Measurements from ENCODE around the gene ATP6V0E1. TPM values are rescaled to one million over a fixed set of nuclear protein-coding genes. Genes with fewer than 3 reads are reported as not detected.

Gene ATP6V0E1
- 265 to 425 TPM (median 366 TPM) in 5 replicates for total RNA-seq (2022; extraction: Qiagen RNA extraction)

GRCh38 chr5:172983542-172984243, at the start of gene ATP6V0E1:
ATP6V0E1 (plus strand) TSS chr5:172983771; CDS start chr5:172983861, 90 bp downstream.

DNA sequence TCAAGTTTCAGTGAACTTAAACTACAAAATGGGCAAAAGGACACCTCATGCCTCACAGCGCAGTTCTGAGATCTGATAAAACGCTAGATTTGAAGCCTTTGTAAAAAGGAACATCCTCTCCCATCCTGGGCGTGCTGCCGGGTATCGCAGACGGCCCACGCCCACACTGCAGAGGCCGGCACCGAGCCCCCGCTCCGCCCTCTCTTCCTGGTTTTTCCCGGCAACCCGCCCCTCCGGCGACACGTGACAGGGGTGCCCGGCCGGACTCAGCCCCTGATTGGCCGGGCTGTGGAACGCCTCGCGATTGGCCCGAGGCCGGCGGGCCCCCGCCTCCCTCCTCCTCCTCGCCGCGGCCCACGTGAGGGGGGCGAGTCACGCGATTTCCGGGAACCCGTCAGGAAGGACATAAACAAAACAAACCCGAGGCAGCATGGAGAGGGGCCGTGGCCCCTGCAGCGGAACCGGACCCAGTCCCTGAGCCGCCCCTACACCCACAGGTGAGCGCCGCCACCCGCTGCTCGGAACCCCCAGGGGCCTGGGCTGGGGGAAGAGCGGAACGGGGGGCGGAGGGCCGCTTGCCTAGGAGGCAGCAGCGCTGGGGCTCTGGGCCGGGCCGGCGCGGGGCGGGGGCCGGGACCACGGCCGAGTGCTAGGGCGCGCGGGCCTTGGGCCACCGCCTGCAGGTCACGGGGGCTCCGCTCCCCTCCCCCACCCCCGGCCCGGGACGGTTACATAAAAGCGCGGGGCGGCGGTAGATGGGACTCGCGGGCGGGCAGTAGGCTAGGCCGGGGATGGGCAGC, 72.6 kb downstream of the ATP6V0E1 start, which contains the start of gene CREBRF:
Gene CREBRF (plus strand): TSS at position 370 of the 800 bp plus-strand sequence. CDS start 24,424 bp downstream, outside the sequence.

Other genes starting within 250 kb of the ATP6V0E1 start
- gene DUSP1, start 212.6 kb upstream of the ATP6V0E1 start, total RNA-seq (2022; extraction: Qiagen RNA extraction): 480 to 624 TPM (median 602 TPM) in 5 replicates
- gene ERGIC1, start 149.5 kb upstream of the ATP6V0E1 start, total RNA-seq (2022; extraction: Qiagen RNA extraction): 296 to 347 TPM (median 328 TPM) in 5 replicates
- 124 to 130 TPM (median 125 TPM) in 5 replicates for gene RPL26L1, start 24.3 kb upstream of the ATP6V0E1 start, total RNA-seq (2022; extraction: Qiagen RNA extraction)
- gene CREBRF, start 72.6 kb downstream of the ATP6V0E1 start, total RNA-seq (2022; extraction: Qiagen RNA extraction): 1.6 to 3.0 TPM (median 2.8 TPM) in 5 replicates
- gene BNIP1, start 160.8 kb downstream of the ATP6V0E1 start, total RNA-seq (2022; extraction: Qiagen RNA extraction): 15.8 to 20.2 TPM (median 17.6 TPM) in 5 replicates